GM19351 (cell line): ENCODE data around the gene CDH18.
"Not testable (repeated sequence)": the region's sequence is repeated elsewhere in the genome, so short reads cannot be mapped to it uniquely, and the experiment has no call there.

Experiments used
- ATAC-seq: cut with Tn5 transposase; IDR thresholded peaks from one replicate; pipeline ENCODE4 v1.9.1; 2021; ENCODE audit warnings: mild to moderate bottlenecking, moderate library complexity; ENCODE audit not compliant: unreplicated experiment

The CDH18 gene

GRCh38 chr5:19865336-19866089 is 122.5 kb downstream of the CDH18 start:
- ATAC-seq, result no peak

GRCh38 chr5:19862711-19863110 is 125.3 kb downstream of the CDH18 start:
- ATAC-seq, result no peak

- ATAC-seq, result no peak
Measured at GRCh38 chr5:19859020-19859419, 129.0 kb downstream of the CDH18 start.

- ATAC-seq, result no peak
Measured at GRCh38 chr5:19855931-19856330, 132.1 kb downstream of the CDH18 start.

- ATAC-seq, result no peak
Measured at GRCh38 chr5:19855453-19855852, 132.5 kb downstream of the CDH18 start.

GRCh38 chr5:19855031-19855430 is 133.0 kb downstream of the CDH18 start:
- no peak for ATAC-seq

GRCh38 chr5:19853616-19854240 is 134.3 kb downstream of the CDH18 start:
- ATAC-seq, result no peak

- no peak for ATAC-seq
Measured at GRCh38 chr5:19837536-19838174, 150.3 kb downstream of the CDH18 start.

- ATAC-seq, result no peak
Measured at GRCh38 chr5:19835442-19835841, 152.6 kb downstream of the CDH18 start.

- ATAC-seq, result not testable (repeated sequence)
Measured at GRCh38 chr5:19812720-19813119, 175.3 kb downstream of the CDH18 start.

- ATAC-seq, result no peak
Measured at GRCh38 chr5:19806756-19807155, 181.2 kb downstream of the CDH18 start.

- ATAC-seq, result no peak
Measured at GRCh38 chr5:19802686-19803085, 185.3 kb downstream of the CDH18 start.

- no peak for ATAC-seq
Measured at GRCh38 chr5:19795218-19795617, 192.8 kb downstream of the CDH18 start.

GRCh38 chr5:19790829-19791466 is 197.1 kb downstream of the CDH18 start:
- ATAC-seq, result no peak

- no peak for ATAC-seq
Measured at GRCh38 chr5:19782566-19782965, 205.4 kb downstream of the CDH18 start.

- no peak for ATAC-seq
Measured at GRCh38 chr5:19777363-19777762, 210.6 kb downstream of the CDH18 start.

- not testable (repeated sequence) for ATAC-seq
Measured at GRCh38 chr5:19776886-19777285, 211.1 kb downstream of the CDH18 start.

GRCh38 chr5:19771174-19771835 is 216.7 kb downstream of the CDH18 start:
- ATAC-seq, result no peak

GRCh38 chr5:19770396-19770795 is 217.6 kb downstream of the CDH18 start:
- no peak for ATAC-seq

- ATAC-seq, result no peak
Measured at GRCh38 chr5:19767987-19768386, 220.0 kb downstream of the CDH18 start.

GRCh38 chr5:19753579-19753978 is 234.4 kb downstream of the CDH18 start:
- ATAC-seq, result no peak
